ENCODE data around the gene LPA. TPM values are rescaled to one million over a fixed set of nuclear protein-coding genes. Genes with fewer than 3 reads are reported as not detected.

The LPA gene
- total and polyA plus RNA-seq, 2 of the 13 experiments (the other 11 are each of a cell fraction or from before 2014, with no cell fraction given) = not detected

GRCh38 chr6:160534050-160534696 is 129.9 kb downstream of the LPA start (continued):
- TF ChIP-seq ZNF225 (CRISPR knock-in tag; IDR thresholded peaks at IDR 0.05) (no peak), MIXL1 (CRISPR knock-in tag; IDR thresholded peaks at IDR 0.05) (0 out of 2 replicates have a peak, but pooled peaks have one; percentile 57), MZF1 (CRISPR knock-in tag; IDR thresholded peaks at IDR 0.05; ENCODE audit: borderline replicate concordance) (no peak), MEIS1 (CRISPR knock-in tag; IDR thresholded peaks at IDR 0.05; ENCODE audit: borderline replicate concordance) (no peak), SRSF4 (IDR thresholded peaks at IDR 0.05; ENCODE audit: low read depth, low read length, poor library complexity, severe bottlenecking) (no peak), IRF1 (CRISPR knock-in tag; IDR thresholded peaks at IDR 0.05; ENCODE audit: low read depth) (no peak), ZNF138 (CRISPR knock-in tag; IDR thresholded peaks at IDR 0.05; ENCODE audit: low read depth) (no peak), PRMT3 (CRISPR knock-in tag; IDR thresholded peaks at IDR 0.05; ENCODE audit: borderline replicate concordance, low read depth) (no peak), CREB1 (IDR thresholded peaks at IDR 0.05) (no peak), CREB1 (CRISPR knock-in tag; IDR thresholded peaks at IDR 0.05) (no peak), ZNF784 (CRISPR knock-in tag; IDR thresholded peaks at IDR 0.05; ENCODE audit: borderline replicate concordance) (0 out of 2 replicates have a peak, but pooled peaks have one; percentile 53), TBL1XR1 (IDR thresholded peaks at IDR 0.05; ENCODE audit: borderline replicate concordance, low read length, partially characterized antibody) (no peak), CTCF (CRISPR knock-in tag; IDR thresholded peaks at IDR 0.05) (peak; percentile 97), RFX5 (IDR thresholded peaks at IDR 0.05; ENCODE audit: low read depth, low read length) (no peak), ERF (CRISPR knock-in tag; IDR thresholded peaks at IDR 0.05) (no peak), ZNF788 (CRISPR knock-in tag; IDR thresholded peaks at IDR 0.05; ENCODE audit: borderline replicate concordance) (no peak), NONO (IDR thresholded peaks at IDR 0.05) (no peak), NONO (CRISPR knock-in tag; conservative IDR thresholded peaks at IDR 0.05) (peak; percentile 38; the same call in 1 of the 2 replicates), SP140L (CRISPR knock-in tag; IDR thresholded peaks at IDR 0.05; ENCODE audit: borderline replicate concordance) (no peak), ZNF747 (CRISPR knock-in tag; IDR thresholded peaks at IDR 0.05; ENCODE audit: borderline replicate concordance) (no peak), MAZ (IDR thresholded peaks at IDR 0.05; ENCODE audit: borderline replicate concordance, low read depth, low read length) (peak; percentile 27; the same call in 1 of the 2 replicates), MAZ (CRISPR knock-in tag; IDR thresholded peaks at IDR 0.05; ENCODE audit: low read depth) (no peak), NR1H2 (CRISPR knock-in tag; IDR thresholded peaks at IDR 0.05; ENCODE audit: borderline replicate concordance, low read depth) (no peak), SCMH1 (CRISPR knock-in tag; IDR thresholded peaks at IDR 0.05; ENCODE audit: borderline replicate concordance) (no peak), ARHGAP35 (CRISPR knock-in tag; IDR thresholded peaks at IDR 0.05; ENCODE audit: borderline replicate concordance) (no peak), ZNF446 (CRISPR knock-in tag; IDR thresholded peaks at IDR 0.05) (peak; percentile 41; the same call in 1 of the 2 replicates), ZNF678 (CRISPR knock-in tag; IDR thresholded peaks at IDR 0.05) (no peak), ZNF749 (CRISPR knock-in tag; IDR thresholded peaks at IDR 0.05; ENCODE audit: borderline replicate concordance) (0 out of 2 replicates have a peak, but pooled peaks have one; percentile 42), ZFY (CRISPR knock-in tag; IDR thresholded peaks at IDR 0.05) (no peak)
